ENCODE measurements around the gene ASB1. TPM values are rescaled to one million over a fixed set of nuclear protein-coding genes. Genes with fewer than 3 reads are reported as not detected.

ASB1 gene
- total and polyA plus RNA-seq, 9 of the 15 experiments (the other 6 are each of a cell fraction or from before 2014, with no cell fraction given): 6.3 to 37.7 (median 23.9) TPM

- WGBS (ENCODE audit: insufficient coverage, low coverage, missing lambda C conversion rate): 4% methylated on average over 15 of the region's 16 CpGs
- in situ Hi-C loops (cut with MboI) (no loop called here), intact Hi-C loops (cut with micrococcal nuclease) (no loop called here)
- peak; percentile 79 for ATAC-seq
- Histone ChIP-seq H3K9me3 (replicated peaks; ENCODE audit: control insufficient read depth, insufficient read depth, low read depth, low read length) (no peaks in the 10 kb centered on the region), H3K79me2 (ENCODE audit: control insufficient read depth, insufficient read depth, low read length) (peaks cover 23% of the 10 kb centered on the region), H3K4me1 (replicated peaks in 1 of 2; ENCODE audit: control insufficient read depth in 2 of 2, insufficient read depth in 2 of 2, low read length in 2 of 2) (peaks cover 59 to 64% of the 10 kb centered on the region in 2 experiments), H2AFZ (ENCODE audit: low read depth, low read length) (peak overlapping the region; percentile 68), H4K20me1 (replicated peaks; ENCODE audit: control insufficient read depth, insufficient read depth, low read length) (no peaks in the 10 kb centered on the region), H3K36me3 (ENCODE audit: control insufficient read depth, insufficient read depth, low read length) (no peaks in the 10 kb centered on the region), H3K9me1 (ENCODE audit: control insufficient read depth, insufficient read depth, low read length) (no peaks in the 10 kb centered on the region), H3K4me2 (ENCODE audit: insufficient read depth, low read length) (peak overlapping the region; percentile 90), H3K27ac (ENCODE audit: extremely low read depth, low read depth, low read length) (peak overlapping the region; percentile 87), H3K9ac (ENCODE audit: insufficient read depth in 1 of 2, low read depth in 2 of 2, low read length in 2 of 2) (peak overlapping the region; percentile 70 to 78), H3K27me3 (ENCODE audit: control insufficient read depth in 2 of 2, insufficient read depth in 2 of 2, low read length in 2 of 2) (no peaks in the 10 kb centered on the region), H3K4me3 (peak overlapping the region; percentile 36)
- POLR2A ChIA-PET: interaction anchor here (0.6 to 1.6 kb wide), 5 partner anchors 10 to 188 kb away, joined by 3 to 4 read pairs (median 3); no protein-coding TSS in a partner anchor
- CTCF ChIA-PET (ENCODE audit: low intra/inter-chr PET ratio): no interaction called here
- BruUV-seq (replicated peaks): no TSS peak
- peak; percentile 78 to 95 (median 82) for DNase-seq (ENCODE audit: extremely low read depth in 1 of 4, low spot score in 3 of 4)
- peak; percentile 100 for FAIRE-seq
- TF ChIP-seq MBD2 (IDR thresholded peaks at IDR 0.05; ENCODE audit: borderline replicate concordance, low read depth) (no peak), TCFL5 (CRISPR knock-in tag; conservative IDR thresholded peaks at IDR 0.05) (no peak), MTF1 (CRISPR knock-in tag; IDR thresholded peaks at IDR 0.05; ENCODE audit: borderline replicate concordance) (no peak), ARID2 (IDR thresholded peaks at IDR 0.05) (no peak), EGR1 (conservative IDR thresholded peaks at IDR 0.05) (no peak), BCL6 (CRISPR knock-in tag; IDR thresholded peaks at IDR 0.05) (no peak), CTCFL (IDR thresholded peaks at IDR 0.05; ENCODE audit: borderline replicate concordance, insufficient read depth, low read depth, low read length, poor library complexity, severe bottlenecking) (no peak), ZBTB1 (CRISPR knock-in tag; IDR thresholded peaks at IDR 0.05; ENCODE audit: borderline replicate concordance, low read depth) (no peak), PHB2 (IDR thresholded peaks at IDR 0.05; ENCODE audit: low read depth) (no peak), CXXC5 (CRISPR knock-in tag; IDR thresholded peaks at IDR 0.05) (peak; percentile 54; the same call in 1 of the 2 replicates), ATF3 (IDR thresholded peaks at IDR 0.05) (no peak), ATF3 (CRISPR knock-in tag; conservative IDR thresholded peaks at IDR 0.05) (no peak), ZNF583 (CRISPR knock-in tag; IDR thresholded peaks at IDR 0.05) (no peak), SMARCC2 (IDR thresholded peaks at IDR 0.05; ENCODE audit: low read depth) (no peak), RBM34 (IDR thresholded peaks at IDR 0.05; ENCODE audit: borderline replicate concordance, insufficient read depth, low read length) (no peak), RFX5 (IDR thresholded peaks at IDR 0.05; ENCODE audit: low read depth, low read length) (no peak), GTF2A2 (tag; IDR thresholded peaks at IDR 0.05) (no peak), UBTF (IDR thresholded peaks at IDR 0.05; ENCODE audit: borderline replicate concordance in 1 of 2, low read depth in 2 of 2, low read length in 2 of 2) (no peak)
Measured at GRCh38 chr2:238420878-238421694, 5.6 kb upstream of the ASB1 start.
